Activated effector memory CD4-positive, alpha-beta T cell treated with Interleukin-2 at 50 U/mL for 16 hours (primary cell): Measurements from ENCODE around the gene POLA2.
"Not testable (repeated sequence)": the region's sequence is repeated elsewhere in the genome, so short reads cannot be mapped to it uniquely, and the experiment has no call there.

Source experiments
- DNase-seq: peaks from one replicate; pipeline ENCODE4 v3.0.0-alpha.2; 2020

Gene POLA2

GRCh38 chr11:65310215-65310614, 48.5 kb downstream of the POLA2 start:
- DNase-seq, result no peak

- no peak for DNase-seq
Observed at GRCh38 chr11:65310736-65311135, 49.0 kb downstream of the POLA2 start.

GRCh38 chr11:65311170-65311678, 49.5 kb downstream of the POLA2 start:
- no peak for DNase-seq

- peak; percentile 70 for DNase-seq
Observed at GRCh38 chr11:65314501-65315203, 52.9 kb downstream of the POLA2 start, which contains the start of gene CDC42EP2. Gene CDC42EP2 (plus strand): TSS chr11:65314866. CDS start chr11:65320899, 6,033 bp downstream.

- peak; percentile 63 for DNase-seq
Observed at GRCh38 chr11:65315204-65315865, 53.6 kb downstream of the POLA2 start.

GRCh38 chr11:65315866-65316226, 54.1 kb downstream of the POLA2 start:
- no peak for DNase-seq

- no peak for DNase-seq
Observed at GRCh38 chr11:65316227-65317024, 54.7 kb downstream of the POLA2 start.

- DNase-seq, result no peak
Observed at GRCh38 chr11:65317025-65317786, 55.4 kb downstream of the POLA2 start.

GRCh38 chr11:65320386-65321075, 58.8 kb downstream of the POLA2 start:
- no peak for DNase-seq

- DNase-seq, result no peak
Observed at GRCh38 chr11:65321076-65321475, 59.3 kb downstream of the POLA2 start.

- no peak for DNase-seq
Observed at GRCh38 chr11:65321828-65322485, 60.2 kb downstream of the POLA2 start.

GRCh38 chr11:65323813-65324212, 62.1 kb downstream of the POLA2 start:
- DNase-seq, result no peak

GRCh38 chr11:65325435-65325834, 63.7 kb downstream of the POLA2 start:
- no peak for DNase-seq

- DNase-seq, result no peak
Observed at GRCh38 chr11:65327021-65327420, 65.3 kb downstream of the POLA2 start.

GRCh38 chr11:65329478-65329877, 67.7 kb downstream of the POLA2 start:
- DNase-seq, result no peak

GRCh38 chr11:65329944-65330403, 68.2 kb downstream of the POLA2 start:
- DNase-seq, result peak; percentile 53

GRCh38 chr11:65330544-65330943, 68.8 kb downstream of the POLA2 start:
- no peak for DNase-seq

GRCh38 chr11:65332591-65332990, 70.8 kb downstream of the POLA2 start:
- DNase-seq, result not testable (repeated sequence)

- no peak for DNase-seq
Observed at GRCh38 chr11:65334696-65335295, 73.0 kb downstream of the POLA2 start.

- no peak for DNase-seq
Observed at GRCh38 chr11:65338676-65339075, 76.9 kb downstream of the POLA2 start.

GRCh38 chr11:65340226-65340625, 78.5 kb downstream of the POLA2 start:
- no peak for DNase-seq
